Measurements from ENCODE around the gene FOXC1. TPM values are rescaled to one million over a fixed set of nuclear protein-coding genes. Genes with fewer than 3 reads are reported as not detected.
A peak's percentile ranks its signal among the peaks of the same experiment; 100 is the strongest.

FOXC1 gene
- total and polyA plus RNA-seq, 9 of the 15 experiments (the other 6 are each of a cell fraction or from before 2014, with no cell fraction given): not detected

GRCh38 chr6:1636272-1636825 is 26.6 kb downstream of the FOXC1 start (continued):
- no peak for TF ChIP-seq NRF1 (conservative IDR thresholded peaks at IDR 0.05 in 1 of 2, IDR thresholded peaks at IDR 0.05 in 1 of 2)
- no peak for TF ChIP-seq RBM39 (optimal IDR thresholded peaks at IDR 0.05; ENCODE audit: low read depth, low read length)
- no peak for TF ChIP-seq PCBP1 (IDR thresholded peaks at IDR 0.05; ENCODE audit: low read depth, low read length, poor library complexity, severe bottlenecking)

GRCh38 chr6:1636971-1637871 is 27.5 kb downstream of the FOXC1 start:
- ChIA-PET CTCF (ENCODE audit: low intra/inter-chr PET ratio) (no interaction called here), POLR2A (interaction anchor here (2.9 kb wide), 1 partner anchor 10 kb away, joined by 9 read pairs; no protein-coding TSS in a partner anchor)
- Histone ChIP-seq H3K36me3 (ENCODE audit: control insufficient read depth, insufficient read depth, low read length) (no peaks in the 10 kb centered on the region), H3K9me3 (replicated peaks; ENCODE audit: control insufficient read depth, insufficient read depth, low read depth, low read length) (no peaks in the 10 kb centered on the region), H3K4me1 (replicated peaks in 1 of 2; ENCODE audit: control insufficient read depth in 2 of 2, insufficient read depth in 2 of 2, low read length in 2 of 2) (peaks cover 0 to 8% of the 10 kb centered on the region in 2 experiments; a peak in 1 of 5 replicates), H4K20me1 (replicated peaks; ENCODE audit: control insufficient read depth, insufficient read depth, low read length) (peaks cover 15% of the 10 kb centered on the region), H3K27me3 (ENCODE audit: control insufficient read depth in 2 of 2, insufficient read depth in 2 of 2, low read length in 2 of 2) (peaks cover 18 to 78% of the 10 kb centered on the region in 2 experiments), H3K27ac (ENCODE audit: extremely low read depth, low read depth, low read length) (no peak overlapping the region), H3K9me1 (ENCODE audit: control insufficient read depth, insufficient read depth, low read length) (no peaks in the 10 kb centered on the region), H3K4me2 (ENCODE audit: insufficient read depth, low read length) (no peak overlapping the region), H3K4me3 (no peak overlapping the region), H3K79me2 (ENCODE audit: control insufficient read depth, insufficient read depth, low read length) (no peaks in the 10 kb centered on the region), H2AFZ (ENCODE audit: low read depth, low read length) (no peak overlapping the region), H3K9ac (ENCODE audit: insufficient read depth in 1 of 2, low read depth in 2 of 2, low read length in 2 of 2) (peak overlapping the region in 1 of 2 experiments; percentile 51; a peak in 1 of 4 replicates)
- peak; percentile 44; the same call in 2 of the 3 replicates for ATAC-seq
- DNase-seq (ENCODE audit: extremely low read depth in 1 of 4, low spot score in 3 of 4): no peak
- intact Hi-C loops (cut with micrococcal nuclease) (no loop called here), in situ Hi-C loops (cut with MboI) (no loop called here)
- WGBS (ENCODE audit: insufficient coverage, low coverage, missing lambda C conversion rate): 14% methylated on average over 20 of the region's 20 CpGs
- no peak for FAIRE-seq
- no TSS peak for BruUV-seq (replicated peaks)
- TF ChIP-seq NFE2 (IDR thresholded peaks at IDR 0.05; ENCODE audit: low read depth) (peak; percentile 65), MAFG (tag; conservative IDR thresholded peaks at IDR 0.05) (peak; percentile 71), NR2F6 (CRISPR knock-in tag; IDR thresholded peaks at IDR 0.05) (no peak), SFPQ (IDR thresholded peaks at IDR 0.05; ENCODE audit: low read depth, low read length) (no peak), MCM5 (IDR thresholded peaks at IDR 0.05; ENCODE audit: low read depth) (no peak), TFAP4 (CRISPR knock-in tag; IDR thresholded peaks at IDR 0.05; ENCODE audit: borderline replicate concordance) (peak; percentile 25; the same call in 1 of the 2 replicates), ZNF512 (tag; IDR thresholded peaks at IDR 0.05) (no peak), NFE2L1 (tag; IDR thresholded peaks at IDR 0.05; ENCODE audit: borderline replicate concordance, low read depth) (0 out of 2 replicates have a peak, but pooled peaks have one; percentile 5), TCF7 (IDR thresholded peaks at IDR 0.05; ENCODE audit: borderline replicate concordance) (no peak), CBFA2T3 (IDR thresholded peaks at IDR 0.05) (peak; percentile 33), CBFA2T2 (conservative IDR thresholded peaks at IDR 0.05) (peak; percentile 32), C11orf30 (IDR thresholded peaks at IDR 0.05; ENCODE audit: low read depth) (peak; percentile 67)

All from K562 (cell line).